Measurements from ENCODE around the gene ZBTB8A.

- TF ChIP-seq CTCF (IDR thresholded peaks at IDR 0.05; ENCODE audit: insufficient read depth, low read length, poor library complexity, severe bottlenecking) (no peak), EZH2phosphoT487 (conservative IDR thresholded peaks at IDR 0.05; ENCODE audit: low read length) (no peak)
Observed at GRCh38 chr1:32494711-32495337, 44.4 kb upstream of the ZBTB8A start.
